ENCODE measurements around the gene SPATA13.

The SPATA13 gene

DNA sequence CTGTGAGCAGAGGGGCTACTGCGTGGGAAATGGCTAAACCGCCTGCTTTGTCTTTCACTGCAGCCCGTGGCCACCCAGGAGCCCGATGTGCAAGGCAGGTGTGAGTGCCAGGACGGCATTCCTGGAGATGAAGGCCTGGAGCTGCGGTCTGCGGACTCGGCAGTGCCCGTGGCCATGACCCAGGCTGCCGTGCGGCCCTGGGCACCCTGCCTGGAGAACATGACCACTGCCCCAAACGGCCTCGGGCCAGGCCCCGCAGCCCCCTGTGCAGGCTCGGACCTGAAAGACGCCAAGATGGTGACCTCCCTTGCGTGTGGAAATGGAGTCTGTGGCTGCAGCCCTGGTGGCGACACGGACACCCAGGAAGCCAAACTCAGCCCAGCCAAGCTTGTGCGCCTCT is 62.2 kb downstream of the SPATA13 start:
- TF ChIP-seq, protein P1, sequence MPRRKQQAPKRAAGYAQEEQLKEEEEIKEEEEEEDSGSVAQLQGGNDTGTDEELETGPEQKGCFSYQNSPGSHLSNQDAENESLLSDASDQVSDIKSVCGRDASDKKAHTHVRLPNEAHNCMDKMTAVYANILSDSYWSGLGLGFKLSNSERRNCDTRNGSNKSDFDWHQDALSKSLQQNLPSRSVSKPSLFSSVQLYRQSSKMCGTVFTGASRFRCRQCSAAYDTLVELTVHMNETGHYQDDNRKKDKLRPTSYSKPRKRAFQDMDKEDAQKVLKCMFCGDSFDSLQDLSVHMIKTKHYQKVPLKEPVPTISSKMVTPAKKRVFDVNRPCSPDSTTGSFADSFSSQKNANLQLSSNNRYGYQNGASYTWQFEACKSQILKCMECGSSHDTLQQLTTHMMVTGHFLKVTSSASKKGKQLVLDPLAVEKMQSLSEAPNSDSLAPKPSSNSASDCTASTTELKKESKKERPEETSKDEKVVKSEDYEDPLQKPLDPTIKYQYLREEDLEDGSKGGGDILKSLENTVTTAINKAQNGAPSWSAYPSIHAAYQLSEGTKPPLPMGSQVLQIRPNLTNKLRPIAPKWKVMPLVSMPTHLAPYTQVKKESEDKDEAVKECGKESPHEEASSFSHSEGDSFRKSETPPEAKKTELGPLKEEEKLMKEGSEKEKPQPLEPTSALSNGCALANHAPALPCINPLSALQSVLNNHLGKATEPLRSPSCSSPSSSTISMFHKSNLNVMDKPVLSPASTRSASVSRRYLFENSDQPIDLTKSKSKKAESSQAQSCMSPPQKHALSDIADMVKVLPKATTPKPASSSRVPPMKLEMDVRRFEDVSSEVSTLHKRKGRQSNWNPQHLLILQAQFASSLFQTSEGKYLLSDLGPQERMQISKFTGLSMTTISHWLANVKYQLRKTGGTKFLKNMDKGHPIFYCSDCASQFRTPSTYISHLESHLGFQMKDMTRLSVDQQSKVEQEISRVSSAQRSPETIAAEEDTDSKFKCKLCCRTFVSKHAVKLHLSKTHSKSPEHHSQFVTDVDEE (CRISPR knock-in tag; IDR thresholded peaks at IDR 0.05): no peak
- TF ChIP-seq ZNF8 (CRISPR knock-in tag; IDR thresholded peaks at IDR 0.05) (no peak), ESRRG (CRISPR knock-in tag; IDR thresholded peaks at IDR 0.05) (no peak), ISL1 (CRISPR knock-in tag; IDR thresholded peaks at IDR 0.05) (no peak), ZFP3 (CRISPR knock-in tag; IDR thresholded peaks at IDR 0.05) (no peak), ZNF565 (CRISPR knock-in tag; conservative IDR thresholded peaks at IDR 0.05; ENCODE audit: low read depth) (no peak), OSR1 (CRISPR knock-in tag; IDR thresholded peaks at IDR 0.05) (no peak)
- no peak for ATAC-seq

- TF ChIP-seq ESRRG (CRISPR knock-in tag; IDR thresholded peaks at IDR 0.05) (no peak), ZC3H10 (CRISPR knock-in tag; IDR thresholded peaks at IDR 0.05) (no peak), OSR1 (CRISPR knock-in tag; IDR thresholded peaks at IDR 0.05) (no peak), TCF4 (CRISPR knock-in tag; IDR thresholded peaks at IDR 0.05; ENCODE audit: borderline replicate concordance) (no peak)
- no peak for ATAC-seq
Measured at GRCh38 chr13:24223341-24224231, 63.1 kb downstream of the SPATA13 start.

GRCh38 chr13:24224232-24224680 is 63.7 kb downstream of the SPATA13 start:
- no peak for TF ChIP-seq ZFP30 (CRISPR knock-in tag; IDR thresholded peaks at IDR 0.05)
- ATAC-seq: no peak

- ATAC-seq: no peak
- no peak for TF ChIP-seq PPARA (CRISPR knock-in tag; IDR thresholded peaks at IDR 0.05; ENCODE audit: borderline replicate concordance)
- TF ChIP-seq SNAI2 (CRISPR knock-in tag; IDR thresholded peaks at IDR 0.05): no peak
- TF ChIP-seq GLIS3 (CRISPR knock-in tag; IDR thresholded peaks at IDR 0.05): no peak
- TF ChIP-seq ISL1 (CRISPR knock-in tag; IDR thresholded peaks at IDR 0.05): no peak
- TF ChIP-seq ZNF70 (CRISPR knock-in tag; IDR thresholded peaks at IDR 0.05): no peak
- TF ChIP-seq ZFP30 (CRISPR knock-in tag; IDR thresholded peaks at IDR 0.05): no peak
Measured at GRCh38 chr13:24225062-24225461, 64.5 kb downstream of the SPATA13 start.

- no peak for ATAC-seq
- no peak for TF ChIP-seq BACH2 (CRISPR knock-in tag; IDR thresholded peaks at IDR 0.05; ENCODE audit: borderline replicate concordance)
- TF ChIP-seq ZFP30 (CRISPR knock-in tag; IDR thresholded peaks at IDR 0.05): no peak
- TF ChIP-seq CSRNP3 (CRISPR knock-in tag; IDR thresholded peaks at IDR 0.05): no peak
Measured at GRCh38 chr13:24225930-24226329, 65.4 kb downstream of the SPATA13 start.

DNA sequence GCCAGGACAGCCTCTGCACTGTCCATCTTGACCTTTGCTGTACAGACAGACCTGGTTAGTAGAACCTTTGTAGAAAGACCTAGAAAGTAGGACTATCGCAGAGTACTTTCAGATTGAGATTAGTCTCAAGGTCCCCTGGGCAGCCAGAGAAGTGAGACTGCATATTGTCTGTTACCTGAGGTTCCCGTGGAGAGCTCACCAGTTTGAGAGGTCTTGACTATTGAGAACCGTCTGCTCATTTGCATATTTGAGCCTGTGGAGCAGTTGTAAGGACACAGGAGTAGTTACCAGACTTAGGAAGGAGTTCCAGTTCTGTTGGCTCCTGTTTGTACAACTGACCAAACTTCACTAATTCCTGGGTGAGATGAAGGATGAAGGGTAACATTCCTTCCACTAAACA is 66.2 kb downstream of the SPATA13 start:
- no peak for ATAC-seq
- TF ChIP-seq ZNF8 (CRISPR knock-in tag; IDR thresholded peaks at IDR 0.05) (no peak), TOX (CRISPR knock-in tag; IDR thresholded peaks at IDR 0.05; ENCODE audit: borderline replicate concordance) (no peak), SNAI2 (CRISPR knock-in tag; IDR thresholded peaks at IDR 0.05) (no peak), PPARA (CRISPR knock-in tag; IDR thresholded peaks at IDR 0.05; ENCODE audit: borderline replicate concordance) (no peak), ISL1 (CRISPR knock-in tag; IDR thresholded peaks at IDR 0.05) (no peak), ARNTL (CRISPR knock-in tag; IDR thresholded peaks at IDR 0.05; ENCODE audit: borderline replicate concordance, low read depth) (no peak), ZNF70 (CRISPR knock-in tag; IDR thresholded peaks at IDR 0.05) (no peak), ZFP3 (CRISPR knock-in tag; IDR thresholded peaks at IDR 0.05) (no peak), ZFP30 (CRISPR knock-in tag; IDR thresholded peaks at IDR 0.05) (no peak)
- TF ChIP-seq, protein P1 (CRISPR knock-in tag; IDR thresholded peaks at IDR 0.05): no peak

All from SK-N-SH treated with all-trans-retinoic acid at 6 μM for 48 hours (cell line).